Ishikawa (cell line): ENCODE data around the gene SLC27A4.

Source experiments
- CEBPB ChIP-seq: IDR thresholded peaks from 2 replicates; pipeline ENCODE4 v1.6.1; 2012
- CREB1 ChIP-seq: IDR thresholded peaks from 2 replicates; pipeline ENCODE4 v1.6.1; 2012; ENCODE audit warnings: low read depth
- EGR1 ChIP-seq: IDR thresholded peaks from 2 replicates; pipeline ENCODE4 v1.6.1; 2012
- EP300 ChIP-seq: IDR thresholded peaks from 2 replicates; pipeline ENCODE4 v1.6.1; 2012; ENCODE audit warnings: borderline replicate concordance
- FOXM1 ChIP-seq: IDR thresholded peaks from 2 replicates; pipeline ENCODE4 v1.6.1; 2012; ENCODE audit warnings: low read depth, borderline replicate concordance
- NFIC ChIP-seq: IDR thresholded peaks from 2 replicates; pipeline ENCODE4 v1.6.1; 2012
- RAD21 ChIP-seq: IDR thresholded peaks from 2 replicates; pipeline ENCODE4 v1.6.1; 2012; ENCODE audit warnings: low read depth
- TAF1 ChIP-seq: IDR thresholded peaks from 2 replicates; pipeline ENCODE4 v1.6.1; 2012; ENCODE audit warnings: low read depth, mild to moderate bottlenecking
- TCF12 ChIP-seq: IDR thresholded peaks from 2 replicates; pipeline ENCODE4 v1.6.1; 2012; ENCODE audit warnings: low read depth
- TEAD4 ChIP-seq: IDR thresholded peaks from 2 replicates; pipeline ENCODE4 v1.6.1; 2012
- YY1 ChIP-seq: IDR thresholded peaks from 2 replicates; pipeline ENCODE4 v1.6.1; 2012; ENCODE audit warnings: low read depth
- ZBTB7A ChIP-seq: IDR thresholded peaks from 2 replicates; pipeline ENCODE4 v1.6.1; 2012; ENCODE audit warnings: low read depth
- TF ChIP-seq, protein P1 (sequence below): IDR thresholded peaks from 2 replicates; pipeline ENCODE4 v1.6.1; 2012
- TF ChIP-seq, protein P2 (sequence below): IDR thresholded peaks from 2 replicates; pipeline ENCODE4 v1.6.1; 2012; ENCODE audit warnings: low read depth, mild to moderate bottlenecking
- TF ChIP-seq, protein P3 (sequence below): IDR thresholded peaks from 2 replicates; pipeline ENCODE4 v1.6.1; 2012

SLC27A4 gene

DNA sequence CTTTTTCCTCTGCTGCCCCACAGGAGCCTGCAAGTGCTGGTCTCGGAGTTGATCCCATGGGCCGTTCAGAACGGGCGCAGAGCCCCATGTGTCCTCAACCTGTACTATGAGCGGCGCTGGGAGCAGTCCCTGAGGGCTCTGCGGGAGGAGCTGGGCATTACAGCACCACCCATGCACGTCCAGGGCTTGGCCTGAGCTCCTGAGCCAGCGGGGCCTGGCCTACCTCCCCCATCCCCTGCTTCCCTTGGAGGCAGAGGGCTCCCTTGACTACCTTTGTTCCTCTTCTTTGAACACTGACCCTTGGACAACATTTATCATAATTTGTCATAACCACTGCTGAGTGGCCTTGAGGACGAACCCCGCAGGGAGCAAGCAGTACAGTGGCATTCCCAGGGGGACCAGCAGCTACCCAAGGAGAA, 6.9 kb upstream of the SLC27A4 start:
- TF ChIP-seq TAF1 (no peak), CREB1 (no peak), FOXM1 (no peak), RAD21 (no peak)

DNA sequence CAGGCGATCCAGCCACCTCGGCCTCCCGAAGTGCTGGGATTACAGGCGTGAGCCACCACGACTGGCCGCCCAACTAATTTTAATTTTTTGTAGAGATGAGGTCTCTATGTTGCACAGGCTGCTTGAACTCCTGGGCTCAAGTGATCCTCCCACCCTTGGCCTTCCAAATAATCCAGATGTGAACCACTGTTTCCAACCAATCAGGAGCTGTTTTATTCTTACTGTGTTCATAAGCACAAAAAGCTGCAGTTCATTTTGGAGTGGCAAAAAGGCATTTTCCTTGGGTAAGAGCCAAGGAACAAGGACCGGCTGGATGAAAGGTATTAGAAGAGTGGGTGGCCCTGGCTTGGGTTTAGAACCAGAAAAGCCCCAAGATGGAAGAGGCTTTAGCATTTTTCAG, 5.2 kb upstream of the SLC27A4 start:
- TF ChIP-seq RAD21 (no peak), ZBTB7A (no peak), TEAD4 (no peak), TCF12 (no peak), FOXM1 (no peak), EP300 (no peak), EGR1 (no peak), CEBPB (no peak)
- TF ChIP-seq, protein P1, sequence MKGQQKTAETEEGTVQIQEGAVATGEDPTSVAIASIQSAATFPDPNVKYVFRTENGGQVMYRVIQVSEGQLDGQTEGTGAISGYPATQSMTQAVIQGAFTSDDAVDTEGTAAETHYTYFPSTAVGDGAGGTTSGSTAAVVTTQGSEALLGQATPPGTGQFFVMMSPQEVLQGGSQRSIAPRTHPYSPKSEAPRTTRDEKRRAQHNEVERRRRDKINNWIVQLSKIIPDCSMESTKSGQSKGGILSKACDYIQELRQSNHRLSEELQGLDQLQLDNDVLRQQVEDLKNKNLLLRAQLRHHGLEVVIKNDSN: no peak
- TF ChIP-seq, protein P2, sequence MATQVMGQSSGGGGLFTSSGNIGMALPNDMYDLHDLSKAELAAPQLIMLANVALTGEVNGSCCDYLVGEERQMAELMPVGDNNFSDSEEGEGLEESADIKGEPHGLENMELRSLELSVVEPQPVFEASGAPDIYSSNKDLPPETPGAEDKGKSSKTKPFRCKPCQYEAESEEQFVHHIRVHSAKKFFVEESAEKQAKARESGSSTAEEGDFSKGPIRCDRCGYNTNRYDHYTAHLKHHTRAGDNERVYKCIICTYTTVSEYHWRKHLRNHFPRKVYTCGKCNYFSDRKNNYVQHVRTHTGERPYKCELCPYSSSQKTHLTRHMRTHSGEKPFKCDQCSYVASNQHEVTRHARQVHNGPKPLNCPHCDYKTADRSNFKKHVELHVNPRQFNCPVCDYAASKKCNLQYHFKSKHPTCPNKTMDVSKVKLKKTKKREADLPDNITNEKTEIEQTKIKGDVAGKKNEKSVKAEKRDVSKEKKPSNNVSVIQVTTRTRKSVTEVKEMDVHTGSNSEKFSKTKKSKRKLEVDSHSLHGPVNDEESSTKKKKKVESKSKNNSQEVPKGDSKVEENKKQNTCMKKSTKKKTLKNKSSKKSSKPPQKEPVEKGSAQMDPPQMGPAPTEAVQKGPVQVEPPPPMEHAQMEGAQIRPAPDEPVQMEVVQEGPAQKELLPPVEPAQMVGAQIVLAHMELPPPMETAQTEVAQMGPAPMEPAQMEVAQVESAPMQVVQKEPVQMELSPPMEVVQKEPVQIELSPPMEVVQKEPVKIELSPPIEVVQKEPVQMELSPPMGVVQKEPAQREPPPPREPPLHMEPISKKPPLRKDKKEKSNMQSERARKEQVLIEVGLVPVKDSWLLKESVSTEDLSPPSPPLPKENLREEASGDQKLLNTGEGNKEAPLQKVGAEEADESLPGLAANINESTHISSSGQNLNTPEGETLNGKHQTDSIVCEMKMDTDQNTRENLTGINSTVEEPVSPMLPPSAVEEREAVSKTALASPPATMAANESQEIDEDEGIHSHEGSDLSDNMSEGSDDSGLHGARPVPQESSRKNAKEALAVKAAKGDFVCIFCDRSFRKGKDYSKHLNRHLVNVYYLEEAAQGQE: no peak
- TF ChIP-seq, protein P3, sequence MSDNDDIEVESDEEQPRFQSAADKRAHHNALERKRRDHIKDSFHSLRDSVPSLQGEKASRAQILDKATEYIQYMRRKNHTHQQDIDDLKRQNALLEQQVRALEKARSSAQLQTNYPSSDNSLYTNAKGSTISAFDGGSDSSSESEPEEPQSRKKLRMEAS: no peak

DNA sequence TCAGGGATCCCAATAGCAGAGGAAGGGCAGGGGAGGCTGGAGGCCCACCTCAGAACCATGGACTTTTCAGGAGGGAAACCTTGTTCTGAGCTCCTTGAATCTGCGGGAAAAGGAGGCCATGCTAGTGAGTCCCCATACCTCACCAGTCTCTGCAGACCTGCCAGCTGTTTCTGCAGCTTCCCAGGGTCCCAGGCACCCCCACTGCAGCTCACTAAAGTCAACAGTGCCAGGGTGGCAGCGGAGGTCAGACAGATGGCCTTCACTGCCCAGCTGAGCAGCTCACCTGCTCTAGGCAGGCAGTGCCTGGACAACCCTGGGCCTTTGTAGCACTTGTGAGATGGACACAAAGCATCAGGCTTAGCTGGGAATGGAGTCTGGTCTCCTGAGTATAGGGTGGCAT, 4.4 kb upstream of the SLC27A4 start:
- TF ChIP-seq, protein P1: no peak
- no peak for TF ChIP-seq CREB1
- no peak for TF ChIP-seq FOXM1
- TF ChIP-seq EGR1: no peak
- TF ChIP-seq TEAD4: no peak
- no peak for TF ChIP-seq NFIC
- no peak for TF ChIP-seq TCF12
- no peak for TF ChIP-seq TAF1
- no peak for TF ChIP-seq ZBTB7A
- TF ChIP-seq, protein P3: no peak
- no peak for TF ChIP-seq RAD21
- TF ChIP-seq YY1: no peak
- TF ChIP-seq, protein P2: no peak
- no peak for TF ChIP-seq EP300
- TF ChIP-seq CEBPB: no peak

DNA sequence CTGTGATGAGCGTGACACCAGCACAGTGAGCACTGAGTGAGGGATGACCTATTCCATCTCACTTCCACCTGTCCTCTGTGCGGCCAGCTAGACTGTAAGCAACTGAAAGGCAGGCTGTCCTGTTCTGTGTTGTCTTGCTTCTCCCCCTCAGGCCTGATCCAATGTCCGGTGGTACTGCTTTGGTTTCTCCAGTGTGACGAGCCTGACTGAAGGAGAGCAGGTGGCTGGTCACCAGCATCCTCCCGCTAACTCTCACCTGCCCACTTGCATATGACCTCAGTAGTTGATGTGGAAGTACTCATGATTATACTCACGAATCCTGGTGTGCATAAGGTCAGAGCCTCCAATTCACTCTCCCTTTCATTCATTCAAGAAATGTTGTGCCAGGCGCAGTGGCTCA, 2.4 kb upstream of the SLC27A4 start:
- TF ChIP-seq CREB1: no peak
- TF ChIP-seq ZBTB7A: no peak
- TF ChIP-seq TAF1: no peak
- TF ChIP-seq, protein P1: no peak
- TF ChIP-seq YY1: no peak
- no peak for TF ChIP-seq TCF12
- TF ChIP-seq RAD21: no peak
- TF ChIP-seq, protein P3: no peak
- no peak for TF ChIP-seq CEBPB
- TF ChIP-seq NFIC: no peak
- no peak for TF ChIP-seq FOXM1

DNA sequence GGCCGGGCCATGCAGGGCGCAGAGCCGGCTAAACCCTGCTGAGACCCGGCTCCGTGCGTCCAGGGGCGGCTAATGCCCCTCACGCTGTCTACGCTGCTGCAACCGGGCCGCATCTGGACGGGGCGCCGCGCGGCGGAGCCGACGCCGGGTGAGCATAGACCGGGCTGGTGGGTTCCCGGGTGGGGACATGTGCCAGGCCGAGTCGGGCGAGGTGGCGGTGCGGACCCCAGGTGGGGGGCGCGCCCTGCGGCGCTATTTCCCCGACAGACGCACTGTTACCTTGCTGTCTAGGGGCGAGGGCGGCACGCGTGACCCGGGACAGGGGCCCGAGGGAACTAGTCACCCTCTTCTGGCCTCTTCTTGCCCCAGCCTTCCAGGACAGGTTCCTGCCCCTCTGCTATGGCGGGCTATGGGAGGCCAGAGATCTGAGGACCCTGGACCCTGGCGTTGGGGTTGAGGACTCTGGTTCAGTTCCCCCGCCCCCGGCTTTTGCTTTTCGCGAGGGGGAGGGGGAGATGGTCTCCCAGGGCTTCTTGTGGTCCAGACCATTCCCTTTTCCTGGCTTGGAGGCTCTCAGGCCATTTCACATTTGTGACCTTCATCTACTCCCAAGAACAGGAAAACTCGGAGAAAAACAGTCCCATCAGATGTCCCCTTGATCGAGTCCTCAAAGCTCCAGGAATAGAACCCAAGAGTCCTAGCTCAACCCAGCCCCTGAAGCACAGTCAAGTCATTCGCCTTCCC, 536 bp downstream of the SLC27A4 start:
- TF ChIP-seq ZBTB7A (peak; percentile 46), EP300 (no peak)

DNA sequence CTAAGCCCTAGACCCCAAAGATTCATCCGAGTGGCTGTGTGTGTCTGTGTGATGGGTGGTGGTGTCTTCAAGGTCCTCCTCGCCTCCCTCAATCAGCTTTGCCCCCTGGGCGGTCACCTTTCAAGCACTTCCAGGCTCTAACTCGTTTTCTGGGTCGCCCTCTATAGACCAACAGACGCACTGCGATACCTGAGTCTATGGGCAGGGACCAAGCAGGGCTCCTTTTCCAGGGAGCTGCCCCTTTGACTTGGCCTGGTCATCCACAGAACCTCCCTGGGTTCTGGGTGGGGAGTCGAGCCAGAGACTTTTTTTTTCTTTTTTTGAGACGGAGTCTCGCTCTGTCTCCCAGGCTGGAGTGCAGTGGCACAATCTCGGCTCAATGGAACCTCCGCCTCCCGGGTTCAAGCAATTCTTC, 1.1 kb downstream of the SLC27A4 start:
- TF ChIP-seq RAD21 (peak; percentile 64), FOXM1 (no peak)
